ENCODE data around the gene CASP8. TPM values are rescaled to one million over a fixed set of nuclear protein-coding genes. Genes with fewer than 3 reads are reported as not detected.

The CASP8 gene
- total and polyA plus RNA-seq, 9 of the 15 experiments (the other 6 are each of a cell fraction or from before 2014, with no cell fraction given): 10.2 to 31.4 (median 19.4) TPM

DNA sequence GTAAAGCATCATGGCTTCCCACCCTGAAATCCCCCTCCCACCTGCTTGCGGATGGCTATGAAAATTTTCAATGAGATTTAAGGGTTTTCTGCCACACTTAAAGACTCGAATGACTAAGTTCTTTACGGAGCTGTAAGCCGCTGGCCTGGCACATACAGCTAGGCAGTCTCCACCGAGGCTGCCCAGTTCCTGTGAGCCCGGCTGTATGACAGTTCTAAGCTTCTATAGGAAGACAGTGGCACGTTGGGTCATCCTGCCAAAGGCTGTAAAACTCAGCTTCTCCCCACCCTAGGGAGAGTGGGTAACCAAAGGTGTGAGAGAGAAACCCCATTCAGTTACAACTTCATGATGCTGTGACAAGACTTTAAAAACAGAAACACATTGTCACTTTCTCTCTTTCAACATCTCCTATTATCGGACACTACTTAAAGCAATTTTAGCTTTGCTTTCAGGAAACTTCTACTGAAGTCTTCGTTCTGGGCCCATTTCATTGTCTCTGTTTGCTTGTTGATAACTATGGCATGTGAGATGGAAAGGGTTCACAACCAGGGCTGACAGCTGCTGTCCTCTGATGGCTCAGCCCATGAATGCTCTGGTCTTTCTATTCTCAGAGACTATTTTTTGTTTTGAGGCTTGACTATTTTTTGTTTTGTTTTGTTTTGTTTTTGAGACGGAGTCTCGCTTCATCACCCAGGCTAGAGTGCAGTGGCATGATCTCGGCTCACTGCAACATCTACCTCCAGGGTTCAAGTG, 7.1 kb downstream of the CASP8 start:
- Histone ChIP-seq H3K27ac (ENCODE audit: extremely low read depth, low read depth, low read length) (no peak overlapping the region), H3K27me3 (ENCODE audit: control insufficient read depth in 2 of 2, insufficient read depth in 2 of 2, low read length in 2 of 2) (no peaks in the 10 kb centered on the region), H3K79me2 (ENCODE audit: control insufficient read depth, insufficient read depth, low read length) (peaks cover 28% of the 10 kb centered on the region), H2AFZ (ENCODE audit: low read depth, low read length) (no peak overlapping the region), H3K9me1 (ENCODE audit: control insufficient read depth, insufficient read depth, low read length) (no peaks in the 10 kb centered on the region), H3K9me3 (replicated peaks; ENCODE audit: control insufficient read depth, insufficient read depth, low read depth, low read length) (no peaks in the 10 kb centered on the region), H3K4me3 (no peak overlapping the region), H3K4me1 (replicated peaks in 1 of 2; ENCODE audit: control insufficient read depth in 2 of 2, insufficient read depth in 2 of 2, low read length in 2 of 2) (peaks cover 0 to 15% of the 10 kb centered on the region in 2 experiments; a peak in 4 of 5 replicates), H3K4me2 (ENCODE audit: insufficient read depth, low read length) (no peak overlapping the region), H3K9ac (ENCODE audit: insufficient read depth in 1 of 2, low read depth in 2 of 2, low read length in 2 of 2) (no peak overlapping the region), H4K20me1 (replicated peaks; ENCODE audit: control insufficient read depth, insufficient read depth, low read length) (no peaks in the 10 kb centered on the region), H3K36me3 (ENCODE audit: control insufficient read depth, insufficient read depth, low read length) (peaks cover 31% of the 10 kb centered on the region; the same call in 2 of the 3 replicates)
- ATAC-seq: no peak
- intact Hi-C loops (cut with micrococcal nuclease): no loop called here
- BruUV-seq (replicated peaks): no TSS peak
- WGBS (ENCODE audit: insufficient coverage, low coverage, missing lambda C conversion rate): 85% methylated on average over 12 of the region's 12 CpGs
- no peak for DNase-seq (ENCODE audit: extremely low read depth in 1 of 4, low spot score in 3 of 4)
- ChIA-PET CTCF (ENCODE audit: low intra/inter-chr PET ratio) (no interaction called here), POLR2A (interaction anchor here (1.3 kb wide), 1 partner anchor 19 kb away, joined by 5 read pairs; no protein-coding TSS in a partner anchor)
- TF ChIP-seq PURB (CRISPR knock-in tag; IDR thresholded peaks at IDR 0.05; ENCODE audit: low read depth) (no peak), ZNF57 (CRISPR knock-in tag; IDR thresholded peaks at IDR 0.05) (no peak), HMG20B (CRISPR knock-in tag; IDR thresholded peaks at IDR 0.05) (no peak), ATF3 (IDR thresholded peaks at IDR 0.05) (no peak), ATF3 (CRISPR knock-in tag; conservative IDR thresholded peaks at IDR 0.05) (no peak), ZNF644 (tag; IDR thresholded peaks at IDR 0.05; ENCODE audit: low read depth) (no peak), KLF16 (IDR thresholded peaks at IDR 0.05) (no peak), MAFK (IDR thresholded peaks at IDR 0.05; ENCODE audit: low read length) (no peak), SNRNP70 (optimal IDR thresholded peaks at IDR 0.05; ENCODE audit: low read depth, low read length) (no peak), NFIX (CRISPR knock-in tag; IDR thresholded peaks at IDR 0.05; ENCODE audit: low read depth) (no peak), GTF2B (IDR thresholded peaks at IDR 0.05; ENCODE audit: extremely low read depth, insufficient read length) (no peak), TGIF2 (CRISPR knock-in tag; IDR thresholded peaks at IDR 0.05) (no peak), RBM22 (IDR thresholded peaks at IDR 0.05; ENCODE audit: low read depth, low read length, poor library complexity, severe bottlenecking) (no peak), TEAD2 (tag; IDR thresholded peaks at IDR 0.05) (no peak), SOX6 (IDR thresholded peaks at IDR 0.05) (no peak), MTA1 (IDR thresholded peaks at IDR 0.05; ENCODE audit: borderline replicate concordance) (no peak)
- in situ Hi-C loops (cut with MboI): no loop called here
- no peak for FAIRE-seq
